ENCODE results near the gene RECQL5.

DNA sequence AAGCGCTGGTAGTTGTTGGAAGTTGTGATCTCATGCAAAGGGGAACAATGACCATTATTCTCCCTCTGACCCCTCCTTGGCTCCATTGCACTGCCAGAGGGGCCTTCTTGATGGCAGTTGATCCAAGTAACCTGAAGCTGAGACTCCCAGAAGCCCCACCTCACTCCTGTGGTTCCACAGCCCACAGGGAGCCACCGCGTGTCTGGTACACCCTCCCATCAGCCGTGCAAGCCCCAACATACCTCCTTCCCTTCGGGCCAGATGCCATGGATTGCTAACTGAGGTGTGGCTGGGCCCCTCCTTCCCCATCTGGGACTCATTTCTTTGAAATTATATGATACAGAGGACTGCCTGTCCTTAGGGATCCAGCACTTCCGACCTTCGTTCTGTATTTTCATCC is 18.0 kb upstream of the RECQL5 start:
- no peak for TF ChIP-seq EZH2phosphoT487 (IDR thresholded peaks at IDR 0.05; ENCODE audit: low read depth)
- TF ChIP-seq, protein P1, sequence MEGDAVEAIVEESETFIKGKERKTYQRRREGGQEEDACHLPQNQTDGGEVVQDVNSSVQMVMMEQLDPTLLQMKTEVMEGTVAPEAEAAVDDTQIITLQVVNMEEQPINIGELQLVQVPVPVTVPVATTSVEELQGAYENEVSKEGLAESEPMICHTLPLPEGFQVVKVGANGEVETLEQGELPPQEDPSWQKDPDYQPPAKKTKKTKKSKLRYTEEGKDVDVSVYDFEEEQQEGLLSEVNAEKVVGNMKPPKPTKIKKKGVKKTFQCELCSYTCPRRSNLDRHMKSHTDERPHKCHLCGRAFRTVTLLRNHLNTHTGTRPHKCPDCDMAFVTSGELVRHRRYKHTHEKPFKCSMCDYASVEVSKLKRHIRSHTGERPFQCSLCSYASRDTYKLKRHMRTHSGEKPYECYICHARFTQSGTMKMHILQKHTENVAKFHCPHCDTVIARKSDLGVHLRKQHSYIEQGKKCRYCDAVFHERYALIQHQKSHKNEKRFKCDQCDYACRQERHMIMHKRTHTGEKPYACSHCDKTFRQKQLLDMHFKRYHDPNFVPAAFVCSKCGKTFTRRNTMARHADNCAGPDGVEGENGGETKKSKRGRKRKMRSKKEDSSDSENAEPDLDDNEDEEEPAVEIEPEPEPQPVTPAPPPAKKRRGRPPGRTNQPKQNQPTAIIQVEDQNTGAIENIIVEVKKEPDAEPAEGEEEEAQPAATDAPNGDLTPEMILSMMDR (IDR thresholded peaks at IDR 0.05; ENCODE audit: low read depth, low read length) = no peak
